ENCODE results near the gene MYL2.
A peak's percentile ranks its signal among the peaks of the same experiment; 100 is the strongest.
"Not testable (repeated sequence)": the region's sequence is repeated elsewhere in the genome, so short reads cannot be mapped to it uniquely, and the experiment has no call there.

Gene MYL2, protein sequence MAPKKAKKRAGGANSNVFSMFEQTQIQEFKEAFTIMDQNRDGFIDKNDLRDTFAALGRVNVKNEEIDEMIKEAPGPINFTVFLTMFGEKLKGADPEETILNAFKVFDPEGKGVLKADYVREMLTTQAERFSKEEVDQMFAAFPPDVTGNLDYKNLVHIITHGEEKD

DNA sequence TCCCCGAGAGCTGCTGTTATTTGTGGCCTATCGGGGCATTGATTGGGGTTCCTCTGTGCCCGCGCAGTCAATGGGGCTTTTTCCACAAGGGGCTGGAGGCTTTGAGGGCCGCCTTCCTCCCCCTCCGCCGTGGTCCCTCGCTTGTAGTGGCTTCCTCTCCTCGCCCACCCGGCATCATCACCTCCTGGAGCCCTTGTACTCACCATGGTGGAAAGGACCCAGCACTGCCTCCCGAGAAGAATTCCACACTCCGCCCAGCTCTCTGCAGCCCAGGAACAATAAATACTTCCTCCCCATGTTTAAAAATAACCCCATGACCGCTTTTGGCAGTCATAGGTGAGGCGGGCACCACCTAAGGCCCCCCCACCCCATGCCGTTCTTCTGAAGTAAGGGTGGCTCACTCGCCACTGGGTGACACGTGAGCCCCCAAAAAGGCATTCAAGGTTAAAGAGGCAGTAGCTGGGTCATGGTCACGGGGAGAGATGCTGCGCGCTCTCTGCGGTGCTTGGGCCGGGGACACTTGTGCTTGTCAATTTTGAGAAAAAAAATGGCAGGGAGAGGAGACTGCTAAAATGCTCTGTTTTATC lies at the start of gene MYL2:
Gene MYL2, minus strand, starts transcription at position 256 of the 587 bp plus-strand sequence. Its CDS starts 50 bp downstream, at position 206.
- DNase-seq (ENCODE audit: low spot score), result no peak

DNA sequence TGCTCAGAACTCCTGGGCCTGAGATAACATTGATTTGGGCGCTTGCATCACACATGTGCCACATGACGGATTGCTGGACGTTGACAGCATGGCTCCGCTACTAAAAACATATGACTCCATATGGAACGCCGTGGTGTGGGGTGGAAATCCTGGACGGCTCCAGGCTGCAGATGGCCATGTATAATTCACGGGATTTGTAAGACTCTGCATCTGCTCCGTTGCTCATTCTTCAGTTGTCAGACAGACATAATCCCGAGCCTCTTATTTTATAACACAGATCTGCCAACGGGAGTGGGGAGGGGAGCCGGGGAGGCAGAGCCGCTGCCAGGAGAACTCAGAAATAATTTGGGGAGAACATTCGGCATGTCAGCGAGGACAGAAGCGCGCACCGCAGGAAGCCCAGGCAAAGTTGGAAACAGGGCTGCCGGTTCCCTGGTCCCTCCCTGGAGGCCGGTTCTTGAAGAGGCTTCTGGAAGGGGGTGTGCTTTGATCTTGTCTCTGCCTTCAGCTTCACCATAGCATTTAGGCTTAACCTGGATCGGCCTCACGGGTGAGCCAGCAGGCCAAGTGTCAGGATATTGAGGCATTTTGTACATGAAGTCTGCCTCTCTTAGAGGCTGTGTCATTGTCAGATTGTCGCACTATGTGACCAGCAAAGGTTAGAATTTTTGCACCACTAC lies 45.8 kb upstream of the MYL2 start:
- no peak for DNase-seq (ENCODE audit: low spot score)

DNA sequence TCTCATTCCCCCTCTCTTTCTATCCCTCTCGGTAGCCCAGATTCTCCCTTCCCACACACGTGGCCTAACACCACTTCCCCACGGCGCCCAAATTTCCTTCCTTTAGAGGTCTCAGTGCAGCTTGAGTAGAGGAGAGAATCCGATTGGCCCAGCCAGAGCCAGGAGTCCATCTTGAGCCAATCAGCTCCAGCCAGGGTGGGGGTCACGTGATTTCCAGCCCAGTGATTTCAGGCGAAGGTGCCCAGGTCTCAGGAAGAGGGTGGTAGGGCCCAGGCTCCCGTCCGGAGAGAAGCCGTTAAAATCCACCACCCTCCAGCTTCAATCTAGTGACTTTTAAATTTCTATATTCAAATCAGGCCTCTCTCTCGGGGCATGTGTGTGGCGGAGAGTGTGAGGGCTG lies 45.2 kb upstream of the MYL2 start:
- DNase-seq (ENCODE audit: low spot score), result no peak

DNA sequence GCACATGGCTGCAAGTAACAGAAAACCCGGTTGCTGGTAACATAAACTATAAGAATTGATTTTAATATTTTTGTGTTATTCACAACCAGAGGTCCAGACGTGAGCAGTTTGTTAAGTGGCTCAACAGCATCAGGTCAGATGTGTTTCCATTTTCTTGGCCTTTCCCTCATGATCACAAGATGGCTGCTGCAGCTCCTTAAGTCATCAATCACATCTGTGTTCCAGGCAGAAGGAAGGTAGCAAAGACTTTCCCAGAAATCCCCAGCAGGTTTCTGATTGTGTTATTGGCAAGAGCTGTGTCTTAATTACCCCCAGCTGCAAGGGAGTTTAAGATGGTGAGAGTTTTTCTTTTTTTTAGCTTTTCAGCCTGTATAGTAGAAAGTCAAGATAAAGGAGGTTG lies 40.4 kb upstream of the MYL2 start:
- DNase-seq (ENCODE audit: low spot score), result no peak

DNA sequence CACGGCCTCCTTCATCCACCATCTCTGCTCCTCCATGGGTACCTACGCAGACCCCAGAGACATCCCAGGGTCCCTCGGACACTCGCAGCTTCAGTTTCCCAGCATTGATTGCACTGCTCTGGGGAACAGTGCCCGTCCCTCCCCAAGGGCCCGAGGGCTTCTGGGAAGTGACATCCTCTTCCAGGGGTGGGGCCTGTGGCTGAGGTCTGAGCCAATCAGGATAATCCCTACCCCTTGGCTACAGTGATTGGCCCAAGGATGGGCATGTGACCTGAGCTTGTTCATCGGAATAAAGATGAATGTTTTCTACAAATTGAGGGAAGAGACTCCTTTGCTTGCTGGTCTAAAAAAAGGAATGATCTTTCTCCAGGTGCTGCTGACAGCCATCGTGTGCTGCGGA lies 37.3 kb upstream of the MYL2 start:
- DNase-seq (ENCODE audit: low spot score), result no peak

DNA sequence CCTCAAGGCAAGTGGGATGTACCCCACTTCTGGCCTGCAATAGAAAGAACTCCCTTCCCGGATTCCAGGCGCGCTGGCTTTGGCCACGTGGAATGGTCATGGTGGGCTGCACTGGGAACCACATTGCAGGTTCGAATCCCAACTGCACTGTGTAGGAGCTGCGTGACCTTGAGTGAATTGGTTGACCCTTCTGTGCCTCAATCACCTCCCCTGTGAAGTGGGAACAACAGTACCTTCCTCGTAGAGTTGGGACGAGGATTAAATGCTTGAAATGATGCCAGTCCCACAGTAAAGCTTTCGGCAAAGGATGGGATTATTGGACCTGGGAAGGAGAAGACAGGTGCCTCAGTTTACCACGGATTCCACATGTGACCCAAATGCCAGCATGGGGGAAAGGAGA lies 36.8 kb upstream of the MYL2 start:
- no peak for DNase-seq (ENCODE audit: low spot score)

DNA sequence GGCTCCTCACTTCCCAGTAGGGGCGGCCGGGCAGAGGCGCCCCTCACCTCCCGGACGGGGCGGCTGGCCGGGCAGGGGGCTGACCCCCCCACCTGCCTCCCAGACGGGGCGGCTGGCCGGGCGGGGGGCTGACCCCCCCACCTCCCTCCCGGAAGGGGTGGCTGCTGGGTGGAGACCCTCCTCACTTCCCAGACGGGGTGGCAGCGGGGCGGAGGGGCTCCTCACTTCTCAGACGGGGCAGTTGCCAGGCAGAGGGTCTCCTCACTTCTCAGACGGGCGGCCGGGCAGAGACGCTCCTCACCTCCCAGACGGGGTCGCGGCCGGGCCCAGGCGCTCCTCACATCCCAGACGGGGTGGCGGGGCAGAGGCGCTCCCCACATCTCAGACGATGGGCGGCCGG lies 30.5 kb upstream of the MYL2 start:
- not testable (repeated sequence) for DNase-seq (ENCODE audit: low spot score)

DNA sequence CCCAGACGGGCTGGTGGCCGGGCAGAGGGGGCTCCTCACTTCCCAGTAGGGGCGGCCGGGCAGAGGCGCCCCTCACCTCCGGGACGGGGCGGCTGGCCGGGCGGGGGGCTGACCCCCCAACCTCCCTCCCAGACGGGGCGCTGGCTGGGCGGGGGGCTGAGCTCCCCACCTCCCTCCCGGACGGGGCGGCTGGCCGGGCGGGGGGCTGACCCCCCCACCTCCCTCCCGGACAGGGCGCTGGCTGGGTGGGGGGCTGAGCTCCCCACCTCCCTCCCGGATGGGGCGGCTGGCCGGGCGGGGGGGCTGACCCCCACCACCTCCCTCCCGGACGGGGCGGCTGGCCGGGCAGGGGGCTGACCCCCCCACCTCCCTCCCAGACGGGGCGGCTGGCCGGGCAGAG lies 30.1 kb upstream of the MYL2 start:
- not testable (repeated sequence) for DNase-seq (ENCODE audit: low spot score)

DNA sequence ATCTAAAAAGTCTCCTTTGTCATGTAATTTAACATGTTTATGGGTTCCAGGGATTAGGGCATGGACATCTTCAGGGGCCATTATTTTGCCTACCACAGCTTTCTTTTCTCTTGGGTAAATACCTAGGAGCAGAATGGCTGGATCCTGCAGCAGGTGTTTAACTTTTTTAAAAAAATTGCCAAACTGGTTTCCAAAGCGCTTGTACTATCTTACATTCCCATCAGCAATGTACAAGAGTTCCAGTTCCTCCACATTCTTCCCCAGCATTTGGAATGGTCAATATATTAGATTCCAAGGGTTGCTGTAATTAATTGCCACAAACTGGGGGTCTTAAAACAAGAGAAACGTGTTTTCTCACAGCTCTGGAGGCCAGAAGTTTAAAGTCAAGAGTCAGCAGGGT lies 27.7 kb upstream of the MYL2 start:
- DNase-seq (ENCODE audit: low spot score), result no peak

DNA sequence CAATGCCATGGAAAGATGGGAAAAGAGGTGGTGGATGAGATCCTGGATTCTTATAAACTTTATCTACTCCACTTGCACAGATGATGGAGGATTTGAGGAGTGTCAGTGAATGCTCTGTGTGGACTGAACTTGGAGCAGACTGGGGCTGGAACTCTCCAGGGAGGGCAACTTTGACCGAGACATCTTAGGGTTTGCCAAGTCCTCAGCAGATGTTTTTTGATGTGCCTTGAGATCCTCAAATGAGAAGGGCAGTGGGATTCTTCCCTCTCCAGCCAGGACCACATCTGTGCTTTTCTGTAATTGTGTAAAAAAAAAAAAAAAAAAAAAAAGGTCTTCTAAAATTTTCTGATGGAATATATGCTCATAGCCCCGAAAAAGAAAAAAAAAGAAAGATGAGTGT lies 23.0 kb upstream of the MYL2 start:
- no peak for DNase-seq (ENCODE audit: low spot score)

DNA sequence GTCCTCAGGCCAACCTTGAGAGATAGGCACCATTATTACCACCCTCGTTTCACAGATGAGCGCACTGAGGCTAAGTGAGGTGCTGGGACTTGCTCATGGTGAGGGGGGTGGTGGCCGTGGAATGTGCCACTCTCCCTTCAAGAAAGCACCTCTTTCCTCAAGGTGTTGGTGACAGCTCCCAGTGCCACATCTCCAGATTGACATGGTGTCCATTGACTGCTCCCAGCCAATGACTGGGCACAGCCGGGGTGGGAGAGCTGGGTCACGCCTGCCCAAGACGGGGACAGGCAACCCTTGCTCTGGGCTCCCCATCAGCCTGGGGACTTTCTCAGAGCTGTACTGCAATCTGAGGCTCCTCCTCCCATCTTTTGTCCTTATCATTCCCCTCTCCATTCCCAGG lies 21.0 kb upstream of the MYL2 start:
- DNase-seq (ENCODE audit: low spot score), result no peak

DNA sequence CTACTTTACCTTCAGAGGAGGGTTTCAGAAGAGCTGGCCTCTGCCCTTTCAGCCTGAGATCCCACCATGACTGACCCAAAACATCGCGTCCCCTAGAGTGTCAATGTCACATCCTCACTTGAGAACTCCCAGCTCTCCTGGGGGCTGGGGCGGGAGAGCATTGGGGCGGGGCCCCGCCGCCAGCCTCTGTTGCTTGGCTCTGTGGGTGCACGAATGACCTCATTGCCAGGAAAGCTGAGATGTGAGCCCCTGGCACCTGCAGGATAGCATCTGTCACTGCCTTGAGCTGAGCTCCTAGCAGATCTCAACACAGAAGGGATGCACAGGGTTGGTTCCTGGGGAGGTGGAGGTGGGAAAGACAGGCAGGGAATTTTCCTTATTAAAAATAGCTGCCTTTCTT lies 20.6 kb upstream of the MYL2 start:
- no peak for DNase-seq (ENCODE audit: low spot score)

DNA sequence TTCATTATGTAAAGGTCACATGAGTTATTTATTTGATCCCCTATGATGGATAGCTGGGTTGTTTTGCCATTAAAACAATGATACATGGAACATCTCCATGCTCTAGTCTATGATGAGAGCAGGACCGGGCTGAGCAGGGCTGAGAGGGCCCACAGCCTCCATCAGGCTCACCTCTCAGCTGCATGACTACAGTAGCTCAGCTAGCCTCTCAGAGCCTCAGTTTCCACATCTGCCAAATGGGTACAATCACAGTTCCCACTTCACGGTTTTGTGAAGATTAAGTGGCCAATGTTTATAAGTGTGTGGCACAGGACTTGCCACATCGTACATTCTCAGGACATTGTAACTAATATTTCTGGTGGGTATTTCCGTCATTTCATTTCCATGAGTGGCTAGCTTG lies 19.9 kb upstream of the MYL2 start:
- DNase-seq (ENCODE audit: low spot score), result no peak

DNA sequence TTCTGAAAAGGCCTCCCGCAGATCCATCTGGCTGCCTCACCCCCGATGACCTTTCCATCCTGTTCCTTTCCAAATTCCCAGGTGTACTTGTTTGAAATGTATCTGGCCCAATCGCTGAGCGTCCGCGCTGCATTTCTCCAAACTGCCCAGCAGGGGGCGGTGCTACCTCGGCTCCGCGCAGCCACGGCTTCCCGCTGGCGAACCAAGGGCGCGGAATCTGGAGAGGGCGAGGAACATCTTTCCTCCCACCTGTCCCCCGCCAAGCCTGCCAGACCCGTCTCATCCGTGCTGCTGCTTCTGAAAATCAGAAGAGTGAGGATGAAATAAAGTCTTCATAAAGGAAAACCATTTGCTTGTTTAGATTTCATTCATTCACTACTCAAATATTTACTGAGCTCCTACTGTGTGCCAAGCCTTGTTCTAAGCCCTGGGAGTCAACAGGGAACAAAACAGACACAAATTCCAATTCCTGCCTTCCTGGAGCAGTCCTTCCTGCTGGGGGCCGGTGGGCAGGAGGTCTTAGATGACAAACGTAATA lies 16.8 kb upstream of the MYL2 start:
- DNase-seq (ENCODE audit: low spot score), result peak; percentile 67

DNA sequence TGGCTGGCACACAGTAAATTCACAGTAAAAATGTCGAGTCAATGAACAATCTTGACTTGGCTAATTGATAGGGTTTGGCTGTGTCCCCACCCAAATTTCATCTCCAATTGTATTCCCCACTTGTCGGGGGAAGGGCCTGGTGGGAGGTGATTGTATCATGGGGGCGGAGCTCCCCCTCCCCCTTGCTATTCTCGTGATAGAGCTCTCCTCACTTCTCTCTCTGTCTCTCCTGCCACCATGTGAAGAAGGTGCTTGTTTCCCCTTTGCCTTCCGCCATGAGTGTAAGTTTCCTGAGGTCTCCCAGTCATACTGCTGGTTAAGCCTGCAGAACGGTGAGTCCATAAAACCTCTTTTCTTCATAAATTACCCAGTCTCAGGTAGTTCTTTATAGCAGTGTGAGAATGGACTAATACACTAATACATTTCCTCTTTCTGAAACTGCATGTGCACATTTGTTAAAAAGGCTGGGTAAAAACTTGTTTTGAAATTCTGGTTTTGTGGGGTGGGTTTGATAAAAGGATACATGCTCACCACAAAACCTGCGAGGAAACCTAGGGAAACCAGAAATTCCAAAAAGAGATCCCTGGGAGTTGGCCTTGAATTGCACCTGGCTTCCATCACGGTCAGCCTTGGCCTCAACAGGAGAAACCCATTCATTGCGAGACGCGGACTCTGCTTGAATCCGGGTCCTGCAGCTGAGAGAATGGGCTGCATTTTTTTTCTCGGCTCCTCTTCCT lies 16.2 kb upstream of the MYL2 start:
- no peak for DNase-seq (ENCODE audit: low spot score)

DNA sequence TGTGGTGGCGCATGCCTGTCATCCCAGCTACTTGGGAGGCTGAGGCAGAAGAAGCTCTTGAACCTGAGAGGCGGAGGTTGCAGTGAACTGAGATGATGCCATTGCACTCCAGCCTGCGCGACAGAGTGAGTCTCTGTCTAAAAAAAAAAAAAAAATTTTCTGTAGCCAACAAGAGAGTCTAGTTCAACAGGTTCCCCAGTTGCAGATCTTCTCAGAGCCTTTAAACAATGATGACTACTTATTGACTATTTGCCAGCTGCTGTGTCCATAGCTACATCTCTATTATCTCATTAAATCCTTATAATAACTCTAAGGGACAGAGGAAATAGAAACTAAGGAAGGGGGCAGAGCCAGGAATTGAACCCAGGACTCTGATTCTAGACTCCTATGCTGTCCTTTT lies 15.2 kb upstream of the MYL2 start:
- DNase-seq (ENCODE audit: low spot score), result no peak

DNA sequence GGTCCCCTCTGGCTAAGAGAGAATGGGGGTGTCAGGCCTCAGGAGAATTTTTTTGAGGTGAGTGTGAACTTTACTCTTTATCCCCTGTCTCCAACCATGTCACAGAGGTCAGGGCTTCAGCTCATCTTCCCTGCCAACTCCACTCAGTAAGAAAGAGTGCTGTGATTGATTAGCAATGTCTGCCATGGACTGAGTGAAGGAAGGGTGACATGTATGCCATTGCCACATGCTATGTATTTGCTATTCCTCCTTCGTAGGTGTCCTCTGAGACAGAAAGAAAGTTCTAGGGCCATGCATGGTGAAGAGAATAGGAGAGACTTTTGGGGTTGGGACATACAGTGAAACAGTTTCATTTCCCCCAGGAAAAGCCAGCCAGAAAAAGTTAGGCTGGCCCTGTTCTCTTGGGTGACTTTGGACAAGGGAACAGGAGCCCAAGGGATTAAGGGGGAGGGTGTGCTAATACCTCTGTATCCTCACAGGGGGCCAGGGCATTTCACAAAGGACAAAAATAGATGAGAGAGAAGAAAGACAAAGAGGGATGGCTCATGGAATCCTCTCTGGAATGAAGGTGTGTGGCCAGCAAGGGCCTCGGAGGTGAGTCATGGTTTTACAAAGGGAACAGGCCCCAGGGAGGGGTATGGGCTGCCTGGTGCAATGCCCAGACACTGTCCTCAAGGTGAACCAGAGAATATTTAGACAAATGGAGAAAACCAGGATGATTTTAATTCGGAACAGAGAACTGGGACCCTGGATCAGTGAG lies 13.9 kb upstream of the MYL2 start:
- DNase-seq (ENCODE audit: low spot score), result no peak

DNA sequence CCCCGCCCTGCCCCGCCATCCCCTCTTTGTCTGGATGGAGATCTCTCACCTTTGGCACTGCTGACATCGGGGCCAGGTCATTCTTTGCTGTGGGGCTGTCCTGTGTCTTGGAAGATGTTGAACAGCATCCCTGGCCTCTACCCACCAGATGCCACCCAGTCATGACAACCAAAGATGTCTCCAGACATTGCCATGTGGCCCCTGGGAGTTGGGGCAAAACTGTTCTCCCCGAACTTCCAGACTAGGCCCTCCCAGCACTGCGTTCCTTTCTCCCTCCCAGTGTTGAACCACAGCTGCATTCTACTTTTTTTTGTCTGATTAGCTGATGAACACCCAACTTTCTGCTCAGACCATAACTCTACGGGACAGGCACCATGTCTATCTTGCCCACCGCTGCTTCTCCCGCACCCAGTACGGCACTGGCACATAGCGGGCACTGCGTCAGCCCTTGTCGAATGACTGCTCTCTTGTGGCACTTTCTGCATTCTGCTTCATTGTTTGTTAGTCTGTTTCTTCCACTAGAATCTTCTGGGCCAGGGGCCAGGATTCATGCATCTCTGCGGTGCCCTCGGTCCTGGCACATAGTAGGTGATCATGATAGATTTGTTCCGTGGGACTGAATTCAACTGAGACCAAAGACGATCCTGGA lies 13.1 kb upstream of the MYL2 start:
- no peak for DNase-seq (ENCODE audit: low spot score)

DNA sequence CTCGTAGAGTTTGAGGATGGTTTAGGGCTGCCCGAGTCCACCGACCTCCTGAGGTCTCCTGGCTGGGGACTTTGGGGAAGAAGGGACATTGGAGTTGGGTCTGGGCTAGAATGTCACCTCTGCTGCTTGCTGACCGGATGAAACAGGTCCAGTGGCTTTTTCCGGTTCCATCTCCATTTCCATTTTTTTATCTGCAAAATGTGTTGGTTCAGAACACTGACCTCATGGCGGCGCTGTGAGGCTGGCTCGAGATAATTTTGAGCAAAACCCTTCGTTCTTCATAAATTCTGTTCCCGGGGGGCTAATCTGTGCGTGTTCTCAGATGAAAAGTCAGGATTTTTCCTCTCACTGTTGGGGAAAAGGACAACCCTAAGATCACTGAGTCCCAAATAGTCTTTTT lies 11.7 kb upstream of the MYL2 start:
- no peak for DNase-seq (ENCODE audit: low spot score)

DNA sequence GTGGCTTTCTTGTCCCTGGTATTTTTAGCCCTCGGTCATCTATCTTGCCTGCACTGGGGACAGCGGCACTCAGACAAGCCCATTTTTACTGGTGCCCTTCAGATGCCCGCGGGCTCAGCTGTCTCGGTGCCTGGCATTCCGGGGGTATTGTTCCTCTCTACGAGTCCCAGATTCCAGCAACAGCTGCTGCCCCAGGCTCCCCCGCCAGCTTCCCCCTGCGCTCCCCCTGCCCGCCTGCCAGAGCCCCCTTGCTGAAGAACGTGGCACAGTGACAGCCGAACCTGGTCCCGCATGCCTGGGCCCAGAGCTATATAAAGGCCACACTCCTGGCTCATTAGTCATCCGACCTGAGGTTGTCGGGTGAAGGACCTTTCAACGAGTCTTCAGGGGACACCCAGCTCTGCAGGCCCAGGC lies 10.9 kb upstream of the MYL2 start:
- DNase-seq (ENCODE audit: low spot score), result no peak

Data from AG08395 (cell line).